Cerebellar cortex (tissue), 1 donor: ENCODE measurements around the gene SYCP2.
A peak's percentile ranks its signal among the peaks of the same experiment; 100 is the strongest.

Experiments used
- DNase-seq: peaks from one replicate; pipeline ENCODE4 v3.0.0-alpha.2; 2015; ENCODE audit warnings: low spot score

The SYCP2 gene

GRCh38 chr20:59945175-59945574, 11.7 kb upstream of the SYCP2 start:
- no peak for DNase-seq

DNA sequence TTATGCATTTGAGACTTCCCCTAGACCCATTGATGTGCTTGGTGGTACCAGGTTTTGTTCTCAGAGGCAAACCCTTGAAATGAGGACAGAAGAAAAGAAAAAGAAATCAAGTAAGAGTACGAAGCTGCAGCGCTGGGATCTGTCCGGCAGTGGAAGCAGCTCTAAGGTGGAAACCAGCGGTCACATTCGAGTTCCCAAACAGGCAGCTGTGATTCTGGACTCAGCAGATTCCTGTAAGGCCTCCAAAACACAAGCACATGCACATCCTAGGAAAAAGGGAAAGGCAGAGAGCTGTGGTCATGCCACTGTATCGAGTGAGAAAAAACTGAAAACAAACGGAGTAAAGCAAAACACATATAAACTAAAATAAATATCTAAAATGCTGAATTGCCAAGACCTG, 11.3 kb upstream of the SYCP2 start:
- no peak for DNase-seq

GRCh38 chr20:59942245-59942644, 8.8 kb upstream of the SYCP2 start:
- DNase-seq: no peak

DNA sequence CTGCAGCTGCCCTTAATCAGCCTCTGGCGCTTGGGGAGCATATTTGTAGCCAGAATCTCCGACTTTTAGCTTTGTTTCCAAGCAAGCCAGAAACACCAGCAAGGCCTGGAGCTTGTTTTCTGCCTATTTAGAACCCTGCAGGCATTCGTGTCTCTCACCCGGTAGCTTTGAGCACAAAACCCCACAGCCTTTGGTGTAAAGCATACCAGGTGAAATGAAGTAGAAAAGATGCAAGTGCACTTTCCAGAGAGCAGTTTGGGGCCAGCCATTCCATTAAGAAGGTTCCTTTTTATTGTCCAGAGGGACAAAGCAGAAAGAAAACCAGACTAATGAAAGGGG, 7.5 kb upstream of the SYCP2 start:
- no peak for DNase-seq

GRCh38 chr20:59940129-59940955, 6.9 kb upstream of the SYCP2 start, which contains the start of the genes FAM217B and PPP1R3D:
FAM217B (plus strand) TSS chr20:59940389; CDS start chr20:59943944, 3,555 bp downstream.
PPP1R3D (minus strand) TSS chr20:59940305; CDS start chr20:59939931, 374 bp downstream.
- DNase-seq: peak; percentile 92

GRCh38 chr20:59939879-59940128, 6.4 kb upstream of the SYCP2 start:
- DNase-seq: no peak

- DNase-seq: no peak
Measured at GRCh38 chr20:59939052-59939878, 5.8 kb upstream of the SYCP2 start.

DNA sequence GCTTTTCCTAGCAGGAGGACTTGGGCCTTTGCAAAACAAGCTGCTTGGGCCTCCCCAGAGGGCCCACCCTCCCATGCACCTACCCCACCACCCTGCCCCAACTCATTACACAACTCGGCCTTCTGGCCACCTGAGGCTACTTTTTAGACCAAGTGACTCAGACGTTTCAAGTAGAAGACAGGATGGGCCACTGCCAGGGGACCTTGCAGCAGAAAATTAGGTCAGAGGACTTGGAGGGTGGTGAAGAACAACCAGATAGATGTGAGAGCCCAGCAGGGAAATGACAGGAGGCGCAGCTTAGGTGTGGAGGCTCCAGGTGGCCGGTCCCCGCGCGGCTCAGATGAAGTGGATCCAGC, 5.2 kb upstream of the SYCP2 start:
- peak; percentile 41 for DNase-seq

DNA sequence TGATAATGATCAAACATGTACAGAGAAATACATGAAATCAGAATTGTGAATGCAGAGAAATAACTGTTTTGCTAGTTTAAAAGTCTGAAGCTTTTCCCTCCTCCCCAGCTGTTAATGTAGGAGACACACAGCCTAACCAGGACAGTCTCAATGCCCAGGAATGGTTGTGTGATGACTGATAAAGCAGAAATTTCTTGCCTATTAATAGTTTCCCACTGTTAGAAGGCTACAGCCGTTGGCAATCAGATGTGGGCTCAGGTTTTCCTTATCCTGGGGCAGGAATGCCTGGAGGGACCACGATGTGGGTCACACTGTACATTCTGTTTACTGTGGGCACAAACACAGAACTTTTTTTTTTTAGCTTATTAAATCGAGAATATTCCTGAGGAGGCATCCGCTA, 4.8 kb upstream of the SYCP2 start:
- DNase-seq: no peak

DNA sequence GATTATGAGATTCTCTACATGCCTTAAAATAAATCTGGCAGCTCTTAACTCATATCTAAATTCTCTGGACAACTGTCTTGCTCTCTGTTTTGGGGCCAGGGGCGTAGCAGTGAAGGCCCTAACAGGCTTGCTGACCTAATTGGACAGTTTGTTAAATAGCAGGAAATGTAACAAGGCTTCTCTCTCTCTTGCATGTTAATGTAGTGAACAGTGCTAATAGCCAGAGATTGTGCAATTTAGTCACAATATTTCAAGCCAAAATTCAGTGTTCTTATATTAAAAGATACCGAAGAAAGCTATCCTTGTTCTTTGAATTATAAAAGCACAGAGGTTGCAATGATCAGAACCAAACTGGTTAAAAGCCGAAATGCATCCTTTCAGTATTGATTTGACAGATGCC, 3.7 kb upstream of the SYCP2 start:
- DNase-seq: no peak

DNA sequence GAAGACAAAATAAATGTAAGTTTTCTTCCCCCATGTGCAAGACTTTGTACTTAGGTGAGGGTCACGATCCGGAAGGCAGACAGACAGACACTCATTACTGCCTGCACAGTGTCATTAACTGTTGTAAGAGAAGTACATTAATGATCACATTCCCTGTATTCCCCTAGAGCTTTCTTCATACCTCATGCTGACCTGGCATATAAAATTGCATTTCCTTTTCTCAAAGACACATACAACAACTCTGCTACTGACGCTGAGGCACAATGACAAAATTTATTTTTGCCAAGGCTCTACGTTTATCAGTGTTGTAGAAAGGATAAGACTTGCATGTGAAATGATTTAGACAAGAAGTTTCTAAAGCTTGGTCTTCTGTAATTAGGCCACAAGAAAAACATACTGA, 3.0 kb upstream of the SYCP2 start:
- DNase-seq: no peak

GRCh38 chr20:59935457-59936185, 2.2 kb upstream of the SYCP2 start:
- no peak for DNase-seq

GRCh38 chr20:59933849-59934585, 580 bp upstream of the SYCP2 start:
- peak; percentile 73 for DNase-seq

GRCh38 chr20:59932616-59933295, 681 bp downstream of the SYCP2 start:
- DNase-seq: no peak

DNA sequence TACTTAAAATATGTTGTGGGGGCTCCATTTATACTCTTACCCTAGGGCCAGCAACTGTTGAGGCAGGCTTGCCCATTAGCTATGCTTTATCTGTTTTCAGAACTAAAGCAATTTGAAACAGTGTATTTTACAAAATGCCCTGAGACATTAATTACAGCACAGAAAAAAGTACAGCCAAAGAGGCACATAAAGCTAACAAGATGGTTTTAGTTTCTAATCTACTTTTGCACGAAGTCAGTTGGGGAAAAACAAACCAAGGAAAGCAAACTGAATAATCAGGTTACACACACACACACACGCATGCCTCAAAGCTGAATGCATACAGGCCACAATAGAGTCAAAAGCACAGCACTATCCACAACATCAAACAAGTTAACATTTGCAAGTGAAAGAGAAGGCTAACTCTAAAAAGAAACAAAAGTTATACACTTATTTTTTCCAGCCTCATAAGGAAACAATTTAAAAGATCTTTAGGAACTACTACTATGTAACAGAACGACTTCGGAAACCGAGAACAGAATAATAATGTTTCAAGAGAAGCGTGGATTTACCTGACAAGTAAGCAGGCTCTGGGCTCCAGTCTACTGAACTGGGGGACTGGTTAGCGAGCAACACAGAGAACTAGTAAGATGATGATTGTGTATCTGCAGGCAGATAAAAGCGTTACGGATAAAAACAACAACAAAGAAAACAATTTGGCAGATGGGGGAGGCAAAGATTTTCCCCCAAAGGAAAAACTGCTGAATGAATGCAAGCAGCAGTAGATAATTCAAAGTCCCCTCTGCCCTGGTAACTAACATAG, 1.7 kb downstream of the SYCP2 start:
- no peak for DNase-seq

DNA sequence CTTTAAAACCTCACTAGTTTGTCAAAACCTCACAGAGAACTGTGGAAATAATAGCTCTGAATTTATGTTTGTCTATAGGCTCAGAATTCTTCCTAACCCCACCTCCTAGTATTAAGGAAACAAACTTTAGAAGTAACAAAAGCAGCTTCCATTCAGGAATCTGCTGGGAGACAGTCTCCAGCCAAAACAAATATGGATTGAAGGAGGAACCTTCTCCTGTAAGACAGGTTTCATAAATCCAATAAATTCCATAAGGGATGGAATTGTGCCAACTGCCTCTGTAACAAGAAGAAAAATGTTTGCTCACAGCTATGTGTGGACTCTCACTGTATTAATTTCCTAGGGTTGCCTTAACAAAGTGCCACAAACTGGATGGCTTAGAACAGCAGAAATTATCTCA, 7.5 kb downstream of the SYCP2 start:
- no peak for DNase-seq

- no peak for DNase-seq
Measured at GRCh38 chr20:59925359-59925758, 8.1 kb downstream of the SYCP2 start.

GRCh38 chr20:59923514-59923913, 9.9 kb downstream of the SYCP2 start:
- DNase-seq: no peak

GRCh38 chr20:59920944-59921343, 12.5 kb downstream of the SYCP2 start:
- DNase-seq: no peak

DNA sequence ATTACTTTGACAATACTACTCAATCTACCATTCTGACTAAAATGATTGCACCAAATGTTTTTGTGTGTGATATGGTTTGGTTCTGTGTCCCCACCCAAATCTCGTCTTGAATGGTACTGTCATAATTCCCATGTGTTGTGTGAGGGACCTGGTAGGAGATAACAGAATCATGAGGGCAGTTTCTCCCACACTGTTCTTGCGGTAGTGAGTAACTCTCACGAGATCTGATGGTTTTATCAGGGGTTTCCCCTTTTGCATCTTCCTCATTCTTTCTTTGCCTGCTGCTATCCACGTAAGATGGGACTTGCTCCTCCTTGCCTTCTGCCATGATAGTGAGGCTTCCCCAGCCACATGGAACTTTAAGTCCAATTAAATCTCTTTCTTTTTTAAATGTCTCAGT, 20.8 kb downstream of the SYCP2 start:
- DNase-seq: no peak

- DNase-seq: no peak
Measured at GRCh38 chr20:59911041-59911440, 22.4 kb downstream of the SYCP2 start.
